HCT116 (cell line): ENCODE data around the gene UBE2E2.

Experiments
- CBX3 ChIP-seq: IDR thresholded peaks from 2 replicates; pipeline ENCODE4 v1.6.1; 2012; ENCODE audit warnings: low read depth
- CTCF ChIP-seq, 3 experiments: fragments of 200-600 bp in 1 of 3; sonication (generic) in 1 of 3; IDR thresholded peaks in 2 of 3; conservative IDR thresholded peaks in 1 of 3; 2 replicates each; pipeline ENCODE4 v1.5.1; 2012 to 2017; ENCODE audit warnings: low read depth in 2 of 3, low read length in 2 of 3, antibody characterized with exemption in 1 of 3, borderline replicate concordance in 1 of 3, control low read depth in 1 of 3, mild to moderate bottlenecking in 1 of 3, mixed read lengths in 1 of 3, mixed run types in 1 of 3, moderate library complexity in 1 of 3; ENCODE audit not compliant: insufficient read depth in 1 of 3
- EGR1 ChIP-seq: IDR thresholded peaks from 2 replicates; pipeline ENCODE4 v1.6.1; 2012; ENCODE audit warnings: low read depth
- EZH2 ChIP-seq: fragments of 200-600 bp; sonication (generic); IDR thresholded peaks from 2 replicates; pipeline ENCODE4 v1.6.1; 2017; ENCODE audit warnings: antibody characterized with exemption, mixed run types
- JUND ChIP-seq: IDR thresholded peaks from 2 replicates; pipeline ENCODE4 v1.6.1; 2012
- MAX ChIP-seq: IDR thresholded peaks from 2 replicates; pipeline ENCODE4 v1.6.1; 2012
- POLR2A ChIP-seq: IDR thresholded peaks from 2 replicates; pipeline ENCODE4 v1.7.0; 2011; ENCODE audit warnings: borderline replicate concordance; ENCODE audit not compliant: insufficient read depth, insufficient read length; ENCODE audit errors: extremely low read depth
- POLR2AphosphoS5 ChIP-seq: IDR thresholded peaks from 2 replicates; pipeline ENCODE4 v1.6.1; 2011; ENCODE audit warnings: mild to moderate bottlenecking, low read depth, low read length, moderate library complexity
- RAD21 ChIP-seq: IDR thresholded peaks from 2 replicates; pipeline ENCODE4 v1.6.1; 2012; ENCODE audit warnings: low read depth, mild to moderate bottlenecking
- SIN3A ChIP-seq: IDR thresholded peaks from 2 replicates; pipeline ENCODE4 v1.6.1; 2012; ENCODE audit warnings: low read depth
- SP1 ChIP-seq: IDR thresholded peaks from 2 replicates; pipeline ENCODE4 v1.6.1; 2012; ENCODE audit warnings: low read depth
- SRF ChIP-seq: IDR thresholded peaks from 2 replicates; pipeline ENCODE4 v1.6.1; 2012; ENCODE audit warnings: low read depth
- TCF7L2 ChIP-seq: IDR thresholded peaks from 2 replicates; pipeline ENCODE4 v1.7.0; 2011; ENCODE audit warnings: borderline replicate concordance, inconsistent platforms; ENCODE audit not compliant: insufficient read depth, insufficient read length; ENCODE audit errors: extremely low read depth
- ZNF274 ChIP-seq: fragments of 200-500 bp; sonication (Bioruptor generic); IDR thresholded peaks from 2 replicates; pipeline ENCODE4 v1.6.1; 2014; ENCODE audit warnings: mild to moderate bottlenecking, low read depth, low read length, inconsistent platforms

- TF ChIP-seq CTCF (IDR thresholded peaks at IDR 0.05 in 2 of 3, conservative IDR thresholded peaks at IDR 0.05 in 1 of 3; ENCODE audit: borderline replicate concordance in 1 of 3, insufficient read depth in 1 of 3, low read depth in 2 of 3, low read length in 2 of 3), result no peak
- TF ChIP-seq POLR2AphosphoS5, result no peak
- no peak for TF ChIP-seq MAX
- TF ChIP-seq CBX3, result no peak
- TF ChIP-seq RAD21, result no peak
- no peak for TF ChIP-seq SIN3A
- TF ChIP-seq TCF7L2, result no peak
- TF ChIP-seq POLR2A, result no peak
- no peak for TF ChIP-seq SP1
- TF ChIP-seq SRF, result no peak
- no peak for TF ChIP-seq EGR1
- TF ChIP-seq EZH2, result no peak
- no peak for TF ChIP-seq ZNF274
- TF ChIP-seq JUND, result no peak
Observed at GRCh38 chr3:23329471-23330105, 126.5 kb downstream of the UBE2E2 start.
